K562 (cell line): ENCODE results near the gene PRSS8. TPM values are rescaled to one million over a fixed set of nuclear protein-coding genes. Genes with fewer than 3 reads are reported as not detected.

Experiments
- CREB3L1 ChIP-seq: fragments of 450-650 bp; IDR thresholded peaks from 2 replicates; pipeline ENCODE4 v1.6.1; 2014; ENCODE audit warnings: low read depth, mild to moderate bottlenecking, moderate library complexity, borderline replicate concordance
- CREM ChIP-seq: IDR thresholded peaks from 2 replicates; pipeline ENCODE4 v1.6.1; 2014; ENCODE audit warnings: antibody characterized with exemption, low read depth
- HMGN3 ChIP-seq: IDR thresholded peaks from 2 replicates; pipeline ENCODE4 v1.6.1; 2011; ENCODE audit warnings: borderline replicate concordance, low read depth, mild to moderate bottlenecking, mixed read lengths, low read length; ENCODE audit not compliant: insufficient read length; ENCODE audit errors: extremely low read depth
- HMGXB4 ChIP-seq: sonication (generic); formaldehyde crosslinking; IDR thresholded peaks from 2 replicates; pipeline ENCODE4 v1.8.1; 2023; ENCODE audit warnings: mild to moderate bottlenecking, missing genetic modification reagents
- KDM4B ChIP-seq, 2 experiments: fragments of 450-650 bp in 1 of 2; sonication (generic) in 1 of 2; IDR thresholded peaks; 2 replicates each; pipeline ENCODE4 v1.6.1; 2016 to 2017; ENCODE audit warnings: borderline replicate concordance in 2 of 2, antibody characterized with exemption in 1 of 2, low read depth in 1 of 2, mild to moderate bottlenecking in 1 of 2
- KLF1 ChIP-seq: fragments of 450-650 bp; IDR thresholded peaks from 2 replicates; pipeline ENCODE4 v1.6.1; 2016; ENCODE audit warnings: missing genetic modification characterization, missing compliant biosample characterization
- MEIS2 ChIP-seq: fragments of 450-650 bp; IDR thresholded peaks from 2 replicates; pipeline ENCODE4 v1.6.1; 2014; ENCODE audit warnings: mild to moderate bottlenecking; ENCODE audit not compliant: partially characterized antibody
- MTA3 ChIP-seq: fragments of 450-650 bp; formaldehyde crosslinking; IDR thresholded peaks from 2 replicates; pipeline ENCODE4 v1.6.1; 2017; ENCODE audit warnings: mild to moderate bottlenecking, borderline replicate concordance
- NR1H2 ChIP-seq: sonication (generic); formaldehyde crosslinking; IDR thresholded peaks from 2 replicates; pipeline ENCODE4 v1.4.0; 2020; ENCODE audit warnings: mild to moderate bottlenecking, missing genetic modification reagents
- RB1 ChIP-seq: fragments of 450-650 bp; IDR thresholded peaks from 2 replicates; pipeline ENCODE4 v1.6.1; 2017; ENCODE audit warnings: low read depth, mild to moderate bottlenecking
- RCOR1 ChIP-seq, 2 experiments: IDR thresholded peaks; 2 replicates each; pipeline ENCODE4 v1.6.1; 2012; ENCODE audit warnings: low read depth in 2 of 2, low read length in 2 of 2, borderline replicate concordance in 1 of 2, improper control_type of control experiment in 1 of 2
- RHOXF2B ChIP-seq: fragments of 250-450 bp; sonication (Bioruptor Pico); conservative IDR thresholded peaks from 2 replicates; pipeline ENCODE4 v1.5.1; 2021
- SOX6 ChIP-seq: fragments of 450-650 bp; IDR thresholded peaks from 2 replicates; pipeline ENCODE4 v1.6.1; 2014; ENCODE audit warnings: mild to moderate bottlenecking
- THAP7 ChIP-seq: fragments of 250-450 bp; sonication (Bioruptor Pico); IDR thresholded peaks from 2 replicates; pipeline ENCODE4 v1.5.0; 2021
- ZBTB5 ChIP-seq: fragments of 450-650 bp; IDR thresholded peaks from 2 replicates; pipeline ENCODE4 v1.6.1; 2017; ENCODE audit warnings: antibody characterized with exemption
- ZFP36 ChIP-seq: fragments of 150-350 bp; IDR thresholded peaks from 2 replicates; pipeline ENCODE4 v1.6.1; 2018; ENCODE audit warnings: low read length, low read depth; ENCODE audit not compliant: partially characterized antibody
- ZKSCAN1 ChIP-seq: fragments of 150-350 bp; IDR thresholded peaks from 2 replicates; pipeline ENCODE4 v1.6.1; 2016; ENCODE audit warnings: low read depth, low read length
- ZNF507 ChIP-seq: conservative IDR thresholded peaks from 2 replicates; pipeline ENCODE4 v1.6.1; 2017; ENCODE audit warnings: missing genetic modification characterization, missing compliant biosample characterization
- ZNF511 ChIP-seq: sonication (generic); formaldehyde crosslinking; IDR thresholded peaks from 2 replicates; pipeline ENCODE4 v1.8.0; 2022; ENCODE audit warnings: mild to moderate bottlenecking, missing genetic modification reagents
- ZNF764 ChIP-seq: fragments of 250-450 bp; sonication (Bioruptor Pico); IDR thresholded peaks from 2 replicates; pipeline ENCODE4 v1.4.0; 2020; ENCODE audit warnings: low read depth, mild to moderate bottlenecking, moderate library complexity
- polyA plus RNA-seq, 8 experiments: library from polyadenylated mRNA; depleted of rRNA in 4 of 8; stranded (reverse) in 5 of 8; unstranded in 3 of 8; fragments of >200 nt; fragmentation: Nextera tagmentation in 2 of 8; fragmentation: Illumina TruSeq in 1 of 8; extraction: Ambion mirVana in 2 of 8; extraction: Trizol in 1 of 8; gene quantifications; 2 replicates each; pipeline versions ENCODE4 v1.2.1 to v1.2.3, GENCODE V29; 2011 to 2014; ENCODE audit warnings: inconsistent platforms in 1 of 8, missing spikeins in 1 of 8
- total RNA-seq, 7 experiments: library from RNA; depleted of rRNA in 6 of 7; stranded (reverse); fragments of >200 nt in 6 of 7; fragmentation: Illumina TruSeq in 2 of 7; extraction: Trizol in 2 of 7; gene quantifications; 2 replicates each; pipeline versions ENCODE4 v1.2.1 to v1.2.3, GENCODE V29; 2011 to 2021; ENCODE audit warnings: low replicate concordance in 1 of 7

The PRSS8 gene
- total and polyA plus RNA-seq, 9 of the 15 experiments (the other 6 are each of a cell fraction or from before 2014, with no cell fraction given) = 0.25 to 3.9 (median 1.3) TPM; not detected in 1

- TF ChIP-seq ZBTB5 (no peak), HMGXB4 (CRISPR knock-in tag) (no peak), ZFP36 (peak; percentile 31), CREM (peak; percentile 95), ZNF507 (tag) (no peak), MTA3 (peak; percentile 85; the same call in 1 of the 2 replicates), ZNF764 (CRISPR knock-in tag) (no peak), HMGN3 (peak; percentile 77), CREB3L1 (peak; percentile 68), THAP7 (CRISPR knock-in tag) (peak; percentile 66; the same call in 1 of the 2 replicates), ZNF511 (CRISPR knock-in tag) (peak; percentile 75), RHOXF2B (CRISPR knock-in tag) (no peak), SOX6 (no peak), MEIS2 (peak; percentile 41), RB1 (peak; percentile 60; the same call in 1 of the 2 replicates), KLF1 (tag) (no peak), KDM4B (IDR thresholded peaks at IDR 0.05; ENCODE audit: borderline replicate concordance in 2 of 2, low read depth in 1 of 2) (no peak), ZKSCAN1 (no peak), NR1H2 (CRISPR knock-in tag) (0 out of 2 replicates have a peak, but pooled peaks have one; percentile 86), RCOR1 (IDR thresholded peaks at IDR 0.05; ENCODE audit: borderline replicate concordance in 1 of 2, low read depth in 2 of 2, low read length in 2 of 2) (peak in 1 of 2 experiments; percentile 40; a peak in 1 of 4 replicates)
Measured at GRCh38 chr16:31108035-31108793, 27.3 kb downstream of the PRSS8 start, which contains the start of gene BCKDK (continued).
